ENCODE data around the gene BCAS1.

Gene BCAS1

DNA sequence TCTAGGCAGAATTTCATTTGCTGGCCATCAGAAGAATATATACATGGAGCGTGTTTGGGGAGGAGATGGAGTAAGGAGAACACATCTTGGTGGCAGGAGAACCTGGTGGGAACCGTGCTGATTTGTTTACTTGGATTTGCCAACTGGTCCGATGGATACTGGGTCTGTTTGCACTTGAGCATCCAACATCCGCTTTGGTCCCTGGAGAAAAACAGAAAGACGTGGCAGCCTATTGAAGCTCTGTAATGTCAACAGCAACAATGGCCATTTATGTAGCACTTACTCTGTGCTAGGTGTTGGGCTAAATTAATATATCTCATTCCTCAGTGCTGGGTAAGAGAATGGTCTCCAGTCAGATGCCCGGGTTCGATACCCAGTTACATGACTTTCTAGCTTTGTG is 125.6 kb downstream of the BCAS1 start:
- Histone ChIP-seq H2AFZ (ENCODE audit: low read length) (no peak overlapping the region), H3K27me3 (ENCODE audit: insufficient read depth, low read length) (no peaks in the 10 kb centered on the region), H3K9ac (ENCODE audit: low read length) (no peak overlapping the region), H3K36me3 (ENCODE audit: insufficient read depth, low read length) (no peaks in the 10 kb centered on the region), H3K4me2 (ENCODE audit: low read length) (no peak overlapping the region), H4K20me1 (ENCODE audit: insufficient read depth, low read length) (no peaks in the 10 kb centered on the region), H3K4me3 (ENCODE audit: low read depth, low read length, poor library complexity, severe bottlenecking) (no peak overlapping the region), H3K27ac (ENCODE audit: low read depth, low read length, poor library complexity, severe bottlenecking) (no peak overlapping the region), H3F3A (ENCODE audit: insufficient read depth, low read length) (0 out of 2 replicates have a peak, but pooled peaks cover 3% of the 10 kb centered on the region), H3K79me2 (ENCODE audit: insufficient read depth, low read length) (no peaks in the 10 kb centered on the region), H3K4me1 (ENCODE audit: insufficient read depth, low read length, severe bottlenecking) (peaks cover 58% of the 10 kb centered on the region), H3K9me2 (ENCODE audit: low read depth, low read length) (no peaks in the 10 kb centered on the region), H3K9me3 (ENCODE audit: low read length) (no peaks in the 10 kb centered on the region)
- no peak for TF ChIP-seq EZH2 (IDR thresholded peaks at IDR 0.05; ENCODE audit: borderline replicate concordance, low read length)
- TF ChIP-seq, protein P1, sequence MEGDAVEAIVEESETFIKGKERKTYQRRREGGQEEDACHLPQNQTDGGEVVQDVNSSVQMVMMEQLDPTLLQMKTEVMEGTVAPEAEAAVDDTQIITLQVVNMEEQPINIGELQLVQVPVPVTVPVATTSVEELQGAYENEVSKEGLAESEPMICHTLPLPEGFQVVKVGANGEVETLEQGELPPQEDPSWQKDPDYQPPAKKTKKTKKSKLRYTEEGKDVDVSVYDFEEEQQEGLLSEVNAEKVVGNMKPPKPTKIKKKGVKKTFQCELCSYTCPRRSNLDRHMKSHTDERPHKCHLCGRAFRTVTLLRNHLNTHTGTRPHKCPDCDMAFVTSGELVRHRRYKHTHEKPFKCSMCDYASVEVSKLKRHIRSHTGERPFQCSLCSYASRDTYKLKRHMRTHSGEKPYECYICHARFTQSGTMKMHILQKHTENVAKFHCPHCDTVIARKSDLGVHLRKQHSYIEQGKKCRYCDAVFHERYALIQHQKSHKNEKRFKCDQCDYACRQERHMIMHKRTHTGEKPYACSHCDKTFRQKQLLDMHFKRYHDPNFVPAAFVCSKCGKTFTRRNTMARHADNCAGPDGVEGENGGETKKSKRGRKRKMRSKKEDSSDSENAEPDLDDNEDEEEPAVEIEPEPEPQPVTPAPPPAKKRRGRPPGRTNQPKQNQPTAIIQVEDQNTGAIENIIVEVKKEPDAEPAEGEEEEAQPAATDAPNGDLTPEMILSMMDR (IDR thresholded peaks at IDR 0.05; ENCODE audit: low read length) = no peak

DNA sequence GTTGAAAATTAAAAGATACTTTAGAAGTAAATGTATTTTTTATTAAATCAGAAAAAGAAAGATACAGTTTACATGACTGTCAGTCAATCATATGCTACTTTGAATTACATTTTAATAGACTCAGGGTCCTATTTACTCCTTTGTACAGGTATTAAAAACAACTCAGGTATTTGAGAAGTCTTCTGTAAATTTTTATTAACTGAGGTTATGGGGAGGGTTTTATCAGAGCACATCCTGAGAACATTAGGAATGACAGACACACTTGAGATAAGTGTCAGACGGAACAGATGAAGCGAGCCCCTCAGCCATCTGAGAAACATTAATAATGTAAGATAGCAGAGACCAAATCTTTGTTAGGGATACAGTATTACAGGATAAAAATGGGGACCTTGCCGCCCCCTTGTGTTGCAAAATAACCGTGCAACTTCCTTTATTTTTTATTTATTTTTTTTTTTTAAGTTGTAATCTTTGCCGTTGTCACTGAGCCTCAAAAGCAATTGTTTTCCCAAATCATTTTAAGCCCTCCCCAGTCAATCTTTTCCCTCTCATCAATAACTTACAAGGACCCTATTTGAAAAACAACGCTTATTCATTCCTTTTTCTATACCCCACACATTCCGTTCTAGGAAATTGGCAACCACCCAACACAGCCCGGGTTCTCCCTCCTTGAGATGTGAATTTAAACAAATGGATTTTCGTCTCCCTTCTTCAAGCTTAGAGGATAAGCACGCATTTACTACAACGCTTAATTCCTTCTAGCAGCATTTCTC is 126.7 kb downstream of the BCAS1 start:
- Histone ChIP-seq H3K27me3 (ENCODE audit: insufficient read depth, low read length) (no peaks in the 10 kb centered on the region), H3K9me3 (ENCODE audit: low read length) (no peaks in the 10 kb centered on the region), H3K27ac (ENCODE audit: low read depth, low read length, poor library complexity, severe bottlenecking) (peak overlapping the region; percentile 99), H3F3A (ENCODE audit: insufficient read depth, low read length) (0 out of 2 replicates have a peak, but pooled peaks cover 3% of the 10 kb centered on the region), H2AFZ (ENCODE audit: low read length) (no peak overlapping the region), H3K4me3 (ENCODE audit: low read depth, low read length, poor library complexity, severe bottlenecking) (no peak overlapping the region), H4K20me1 (ENCODE audit: insufficient read depth, low read length) (no peaks in the 10 kb centered on the region), H3K4me2 (ENCODE audit: low read length) (no peak overlapping the region; the same call in 1 of the 2 replicates), H3K36me3 (ENCODE audit: insufficient read depth, low read length) (no peaks in the 10 kb centered on the region), H3K9me2 (ENCODE audit: low read depth, low read length) (no peaks in the 10 kb centered on the region), H3K9ac (ENCODE audit: low read length) (no peak overlapping the region), H3K79me2 (ENCODE audit: insufficient read depth, low read length) (no peaks in the 10 kb centered on the region), H3K4me1 (ENCODE audit: insufficient read depth, low read length, severe bottlenecking) (peaks cover 58% of the 10 kb centered on the region)
- TF ChIP-seq, protein P1 (IDR thresholded peaks at IDR 0.05; ENCODE audit: low read length) = peak; percentile 50
- TF ChIP-seq EZH2 (IDR thresholded peaks at IDR 0.05; ENCODE audit: borderline replicate concordance, low read length) = no peak

DNA sequence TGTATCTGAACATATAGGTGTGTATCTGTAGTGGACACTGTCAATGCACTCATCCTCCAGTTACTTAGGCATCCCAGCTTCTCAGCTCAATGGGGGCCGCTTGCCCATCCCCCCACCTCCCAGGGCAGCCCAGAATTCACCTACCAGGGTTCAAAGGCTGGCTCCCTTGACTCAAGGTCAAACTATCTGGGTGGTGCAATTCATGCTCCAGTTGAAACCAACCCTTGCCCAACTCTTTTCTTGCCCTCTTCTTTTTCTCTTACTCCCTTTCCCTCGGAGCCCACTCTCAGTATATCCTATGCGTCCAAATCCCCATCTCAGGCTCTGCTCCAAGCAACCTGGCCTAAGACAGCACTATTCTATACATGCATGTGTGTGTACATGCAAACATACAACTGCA is 127.4 kb downstream of the BCAS1 start:
- no peak overlapping the region for H3K4me3 ChIP-seq (ENCODE audit: low read depth, low read length, poor library complexity, severe bottlenecking)
- no peaks in the 10 kb centered on the region for H3K27me3 ChIP-seq (ENCODE audit: insufficient read depth, low read length)
- H3K4me1 ChIP-seq (ENCODE audit: insufficient read depth, low read length, severe bottlenecking) = peaks cover 61% of the 10 kb centered on the region
- H2AFZ ChIP-seq (ENCODE audit: low read length) = no peak overlapping the region
- 0 out of 2 replicates have a peak, but pooled peaks cover 3% of the 10 kb centered on the region for H3F3A ChIP-seq (ENCODE audit: insufficient read depth, low read length)
- H3K9me3 ChIP-seq (ENCODE audit: low read length) = no peaks in the 10 kb centered on the region
- H3K9ac ChIP-seq (ENCODE audit: low read length) = no peak overlapping the region
- H3K4me2 ChIP-seq (ENCODE audit: low read length) = 0 out of 2 replicates have a peak overlapping the region, but pooled peaks have one; percentile 8
- H3K27ac ChIP-seq (ENCODE audit: low read depth, low read length, poor library complexity, severe bottlenecking) = peak overlapping the region; percentile 99
- TF ChIP-seq, protein P1 (IDR thresholded peaks at IDR 0.05; ENCODE audit: low read length) = no peak
- no peak for TF ChIP-seq EZH2 (IDR thresholded peaks at IDR 0.05; ENCODE audit: borderline replicate concordance, low read length)
- H4K20me1 ChIP-seq (ENCODE audit: insufficient read depth, low read length) = no peaks in the 10 kb centered on the region
- H3K36me3 ChIP-seq (ENCODE audit: insufficient read depth, low read length) = no peaks in the 10 kb centered on the region
- no peaks in the 10 kb centered on the region for H3K9me2 ChIP-seq (ENCODE audit: low read depth, low read length)
- H3K79me2 ChIP-seq (ENCODE audit: insufficient read depth, low read length) = no peaks in the 10 kb centered on the region
